CD4-positive, alpha-beta memory T cell (primary cell): Measurements from ENCODE around the gene DHX29. TPM values are rescaled to one million over a fixed set of nuclear protein-coding genes. Genes with fewer than 3 reads are reported as not detected.

ENCODE experiments used
- CTCF ChIA-PET: fragments of 350-600 bp; sonication (Branson Sonifier 250); formaldehyde crosslinking; loops from one replicate; lab custom pipeline; 2021; ENCODE audit warnings: inconsistent platforms; ENCODE audit not compliant: partially characterized antibody; lab: Charles Lee
- POLR2A ChIA-PET: fragments of 350-600 bp; sonication (Branson Sonifier 250); formaldehyde crosslinking; loops from one replicate; lab custom pipeline; 2021; ENCODE audit not compliant: partially characterized antibody; lab: Charles Lee
- DNase-seq, 5 donors: peaks; one replicate each; pipeline versions ENCODE4 v3.0.0 to v3.0.0-alpha.2; 2020 to 2022; ENCODE audit warnings: mixed read lengths in 1 of 5
- H3K27ac ChIP-seq: one replicate; pipeline ENCODE4 v1.7.0; 2013; ENCODE audit warnings: low read depth, low read length
- H3K27me3 ChIP-seq: 2 replicates; pipeline ENCODE4 v1.7.0; 2013; ENCODE audit warnings: mild to moderate bottlenecking, low read length, moderate library complexity; ENCODE audit not compliant: insufficient read depth
- H3K36me3 ChIP-seq: 2 replicates; pipeline ENCODE4 v1.7.0; 2013; ENCODE audit warnings: mild to moderate bottlenecking, low read length, moderate library complexity; ENCODE audit not compliant: insufficient read depth
- H3K4me1 ChIP-seq: 2 replicates; pipeline ENCODE4 v1.7.0; 2013; ENCODE audit warnings: mild to moderate bottlenecking, low read length, moderate library complexity; ENCODE audit not compliant: insufficient read depth
- H3K4me3 ChIP-seq, 2 donors: one replicate each; pipeline ENCODE4 v1.7.0; 2013; ENCODE audit warnings: low read length in 2 of 2, mild to moderate bottlenecking in 1 of 2
- H3K9me3 ChIP-seq, 2 donors: one replicate each; pipeline ENCODE4 v1.7.0; 2013; ENCODE audit warnings: low read length in 2 of 2, control low read depth in 1 of 2; ENCODE audit not compliant: control insufficient read depth in 1 of 2
- H3K27ac Mint-ChIP-seq, 7 donors: one replicate each; pipeline ENCODE4 v1.8.0; 2020 to 2021; ENCODE audit warnings: mixed read lengths in 7 of 7, mild to moderate bottlenecking in 6 of 7, inconsistent platforms in 3 of 7, moderate library complexity in 3 of 7
- H3K27me3 Mint-ChIP-seq, 2 donors: one replicate each; pipeline ENCODE4 v1.8.0; 2020 to 2021; ENCODE audit warnings: mixed read lengths in 2 of 2
- H3K36me3 Mint-ChIP-seq, 2 donors: one replicate each; pipeline ENCODE4 v1.8.0; 2020 to 2021; ENCODE audit warnings: mixed read lengths in 2 of 2, inconsistent platforms in 1 of 2, mild to moderate bottlenecking in 1 of 2
- H3K4me1 Mint-ChIP-seq, 4 donors: one replicate each; pipeline ENCODE4 v1.8.0; 2020 to 2021; ENCODE audit warnings: mixed read lengths in 4 of 4, mild to moderate bottlenecking in 1 of 4
- H3K4me3 Mint-ChIP-seq, 8 donors: one replicate each; pipeline ENCODE4 v1.8.0; 2020 to 2021; ENCODE audit warnings: mixed read lengths in 8 of 8, mild to moderate bottlenecking in 7 of 8, moderate library complexity in 6 of 8, inconsistent platforms in 3 of 8
- H3K9me3 Mint-ChIP-seq, 8 donors: one replicate each; pipeline ENCODE4 v1.8.0; 2020 to 2021; ENCODE audit warnings: mixed read lengths in 8 of 8, mild to moderate bottlenecking in 5 of 8, inconsistent platforms in 3 of 8, moderate library complexity in 1 of 8
- intact Hi-C: fragments of 100-400 bp; cut with micrococcal nuclease; formaldehyde crosslinking; loops from one replicate; pipeline ENCODE4 v1.15.1; 2023
- polyA plus RNA-seq, 2 donors: library from polyadenylated mRNA; unstranded; fragments of 300-500 nt; fragmentation: Illumina TruSeq; gene quantifications; one replicate each; pipeline ENCODE4 v1.2.3, GENCODE V29; 2021
- total RNA-seq, 2 experiments: library from RNA; stranded (reverse); gene quantifications; one replicate each; pipeline ENCODE4 v1.2.3, GENCODE V29; 2021

The DHX29 gene
- total and polyA plus RNA-seq, 4 experiments from 2014 or later = 11.6 to 22.5 (median 19.8) TPM

- Histone ChIP-seq H3K27me3 (peaks cover 71% of the 10 kb centered on the region), H3K27ac (no peak overlapping the region), H3K36me3 (no peaks in the 10 kb centered on the region), H3K9me3 (no peaks in the 10 kb centered on the region), H3K4me1 (peaks cover 51% of the 10 kb centered on the region), H3K4me3 (no peak overlapping the region)
- Mint-ChIP-seq H3K27me3 (peaks cover 68 to 72% of the 10 kb centered on the region in 2 donors), H3K4me3 (peak overlapping the region in 2 of 8 donors; percentile 49 to 92), H3K4me1 (peaks cover 25 to 57% (median 40%) of the 10 kb centered on the region in 4 donors), H3K9me3 (no peaks in the 10 kb centered on the region), H3K27ac (peak overlapping the region in 1 of 7 donors; percentile 55), H3K36me3 (no peaks in the 10 kb centered on the region)
- intact Hi-C loops = loop anchor here (2.0 to 5.0 kb wide), 2 partner anchors 57 to 77 kb away; partner anchors contain the start of genes CDC20B, DHX29 and MTREX
- no peak for DNase-seq
- POLR2A ChIA-PET = no interaction called here
- CTCF ChIA-PET = interaction anchor here (1.1 kb wide), 1 partner anchor 17 kb away, joined by 4 read pairs; no protein-coding TSS in a partner anchor
Measured at GRCh38 chr5:55230086-55230629, 77.3 kb downstream of the DHX29 start.

DNA sequence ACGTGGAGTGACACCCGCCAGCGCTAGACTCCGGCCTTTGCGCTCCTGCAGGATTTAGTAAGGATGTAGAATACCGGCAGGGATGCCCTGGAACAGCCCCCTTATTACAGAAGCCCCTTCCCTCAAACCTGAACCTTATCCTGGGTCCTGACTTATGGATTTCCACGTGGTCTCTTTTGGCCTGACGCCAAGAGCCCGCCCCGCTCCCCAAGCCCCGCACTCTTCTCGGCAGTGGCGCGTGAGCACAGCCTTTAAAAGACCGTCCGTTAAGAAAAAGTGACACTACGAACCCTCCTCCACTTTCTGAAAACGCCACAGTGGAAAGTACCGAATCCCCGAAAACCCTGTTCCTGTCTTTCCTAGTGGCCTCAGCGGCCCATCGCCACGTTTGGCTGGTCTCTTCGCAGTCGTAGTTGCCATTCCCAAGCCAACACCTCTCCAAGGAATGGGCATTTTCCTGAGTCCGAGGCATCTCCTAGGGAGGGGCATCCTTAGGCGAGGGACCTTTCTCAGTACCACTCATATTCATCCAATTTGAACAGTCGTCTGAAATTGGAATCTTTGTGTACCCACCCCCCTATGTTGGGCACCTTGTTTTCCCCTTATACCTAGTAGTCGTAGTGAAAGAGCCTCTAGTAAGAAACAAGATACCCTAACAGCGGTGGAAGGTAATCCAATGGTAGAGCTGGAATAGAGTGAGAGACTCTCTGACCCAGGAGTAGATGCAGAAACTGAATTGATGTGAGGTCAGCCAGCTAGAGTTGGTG, 79.6 kb downstream of the DHX29 start:
- no peak overlapping the region for H3K27ac ChIP-seq
- intact Hi-C loops = no loop called here
- Mint-ChIP-seq H3K9me3 (no peaks in the 10 kb centered on the region), H3K27ac (peak overlapping the region in 2 of 7 donors; percentile 69 to 82), H3K4me1 (peaks cover 22 to 54% (median 39%) of the 10 kb centered on the region in 4 donors), H3K36me3 (no peaks in the 10 kb centered on the region), H3K27me3 (peaks cover 76 to 79% of the 10 kb centered on the region in 2 donors), H3K4me3 (peak overlapping the region; percentile 57 to 84 (median 74))
- H3K27me3 ChIP-seq = peaks cover 87% of the 10 kb centered on the region
- H3K36me3 ChIP-seq = no peaks in the 10 kb centered on the region
- peak overlapping the region in 1 of 2 donors; percentile 39 for H3K4me3 ChIP-seq
- peak in 1 of 5 donors; percentile 37 for DNase-seq
- H3K9me3 ChIP-seq = no peaks in the 10 kb centered on the region
- POLR2A ChIA-PET = no interaction called here
- H3K4me1 ChIP-seq = peaks cover 51% of the 10 kb centered on the region
- CTCF ChIA-PET = no interaction called here

GRCh38 chr5:55226934-55227663, 80.4 kb downstream of the DHX29 start, which contains the start of gene MCIDAS:
Gene MCIDAS, minus strand, starts transcription at chr5:55227315. Its CDS starts 177 bp downstream, at chr5:55227138.
- no peak within 1 kb of the TSS for H3K27ac ChIP-seq
- Mint-ChIP-seq H3K9me3 (peaks cover 0 to 4% (median 0%) of the 10 kb centered on the region in 8 donors), H3K27ac (peak within 1 kb of the TSS in 2 of 7 donors; percentile 69 to 82), H3K36me3 (no peaks in the 10 kb centered on the region), H3K27me3 (peaks cover 78 to 80% of the 10 kb centered on the region in 2 donors), H3K4me3 (peak within 1 kb of the TSS; percentile 61 to 84 (median 76)), H3K4me1 (peaks cover 22 to 54% (median 38%) of the 10 kb centered on the region in 4 donors)
- ChIA-PET POLR2A (no interaction called here), CTCF (interaction anchor here (1.2 kb wide), 2 partner anchors 10 to 55 kb away, joined by 3 read pairs; no protein-coding TSS in a partner anchor)
- H3K9me3 ChIP-seq = no peaks in the 10 kb centered on the region
- H3K4me3 ChIP-seq = peak within 1 kb of the TSS in 1 of 2 donors; percentile 39
- DNase-seq = peak in 4 of 5 donors; percentile 28 to 45 (median 34)
- H3K27me3 ChIP-seq = peaks cover 87% of the 10 kb centered on the region
- no peaks in the 10 kb centered on the region for H3K36me3 ChIP-seq
- peaks cover 48% of the 10 kb centered on the region for H3K4me1 ChIP-seq
- intact Hi-C loops = no loop called here

- POLR2A ChIA-PET = no interaction called here
Measured at GRCh38 chr5:55226027-55226933, 81.2 kb downstream of the DHX29 start.

DNA sequence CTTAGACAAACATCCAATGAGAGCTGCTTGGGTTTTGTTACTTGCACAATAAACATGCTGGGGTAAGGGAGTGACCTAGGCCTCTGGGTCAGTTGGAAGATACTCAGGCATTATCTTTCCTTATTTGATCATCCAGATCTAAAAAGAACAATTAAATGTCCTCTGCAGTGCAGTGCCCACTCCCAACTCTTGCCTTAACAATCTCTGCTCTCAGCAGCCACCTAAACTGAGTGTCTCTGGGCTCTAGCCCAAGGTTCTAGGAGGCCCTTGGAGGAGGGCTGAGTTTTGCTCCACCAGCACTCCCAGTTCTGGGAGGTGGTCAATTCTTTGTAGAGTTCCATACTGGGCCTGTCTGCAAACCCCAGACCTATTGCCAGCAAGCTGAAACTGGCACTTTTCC, 82.1 kb downstream of the DHX29 start:
- intact Hi-C loops = no loop called here
- ChIA-PET POLR2A (no interaction called here), CTCF (no interaction called here)
- Mint-ChIP-seq H3K4me1 (peaks cover 17 to 49% (median 32%) of the 10 kb centered on the region in 4 donors), H3K27ac (no peak overlapping the region), H3K27me3 (peaks cover 72 to 74% of the 10 kb centered on the region in 2 donors), H3K36me3 (no peaks in the 10 kb centered on the region), H3K4me3 (peak overlapping the region in 2 of 8 donors; percentile 25 to 44), H3K9me3 (peaks cover 0 to 4% (median 0%) of the 10 kb centered on the region in 8 donors)
- Histone ChIP-seq H3K36me3 (no peaks in the 10 kb centered on the region), H3K4me1 (peaks cover 43% of the 10 kb centered on the region), H3K27ac (no peak overlapping the region), H3K9me3 (no peaks in the 10 kb centered on the region), H3K27me3 (peaks cover 84% of the 10 kb centered on the region), H3K4me3 (no peak overlapping the region)
- DNase-seq = no peak

More at GRCh38 chr5:55226027-55226933, 81.2 kb downstream of the DHX29 start:
- peak overlapping the region; percentile 43 to 77 (median 68) for H3K4me3 Mint-ChIP-seq
- peaks cover 21 to 50% (median 32%) of the 10 kb centered on the region in 4 donors for H3K4me1 Mint-ChIP-seq
- no peak overlapping the region for H3K27ac Mint-ChIP-seq
- no peak overlapping the region for H3K27ac ChIP-seq
- peak overlapping the region in 1 of 2 donors; percentile 39 for H3K4me3 ChIP-seq
- DNase-seq = peak in 4 of 5 donors; percentile 28 to 41 (median 34)
- CTCF ChIA-PET = interaction anchor here (1.2 kb wide), 2 partner anchors 9 to 54 kb away, joined by 3 read pairs; no protein-coding TSS in a partner anchor
- H3K36me3 Mint-ChIP-seq = no peaks in the 10 kb centered on the region
- no peaks in the 10 kb centered on the region for H3K36me3 ChIP-seq
- intact Hi-C loops = no loop called here
- H3K9me3 Mint-ChIP-seq = peaks cover 0 to 4% (median 0%) of the 10 kb centered on the region in 8 donors
- H3K9me3 ChIP-seq = no peaks in the 10 kb centered on the region
- peaks cover 72 to 75% of the 10 kb centered on the region in 2 donors for H3K27me3 Mint-ChIP-seq
- peaks cover 84% of the 10 kb centered on the region for H3K27me3 ChIP-seq
- H3K4me1 ChIP-seq = peaks cover 42% of the 10 kb centered on the region

DNA sequence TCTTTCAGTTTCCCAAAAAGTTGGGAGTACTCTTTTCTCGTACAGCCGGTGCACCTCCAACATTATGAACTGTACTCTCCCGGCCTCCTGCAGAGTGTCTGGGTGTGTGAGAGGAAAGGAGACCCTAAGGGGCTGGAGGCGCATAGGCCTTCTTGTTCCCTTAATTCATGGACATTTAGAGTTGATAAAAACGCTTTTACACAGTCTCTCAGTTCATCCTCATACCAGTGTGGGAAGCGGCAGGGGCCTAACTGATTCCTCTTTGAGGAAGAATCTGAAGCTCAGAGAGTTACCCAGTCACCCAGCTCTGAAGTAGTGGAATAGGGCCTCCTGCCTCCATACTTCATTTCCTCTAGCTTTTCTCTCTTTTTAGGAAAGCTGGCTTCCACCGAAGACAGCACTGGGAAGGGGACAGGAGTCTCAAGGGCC, 83.7 kb downstream of the DHX29 start:
- ChIA-PET CTCF (interaction anchor here (1.2 kb wide), 1 partner anchor 52 kb away, joined by 5 read pairs; no protein-coding TSS in a partner anchor), POLR2A (interaction anchor here (0.6 to 1.5 kb wide), 2 partner anchors 9 to 204 kb away, joined by 3 to 7 read pairs; partner anchors contain the start of gene CCNO)
- peak in 1 of 5 donors; percentile 38 for DNase-seq
- H3K9me3 ChIP-seq = no peaks in the 10 kb centered on the region
- H3K9me3 Mint-ChIP-seq = peaks cover 0 to 4% (median 0%) of the 10 kb centered on the region in 8 donors
- H3K36me3 Mint-ChIP-seq = no peaks in the 10 kb centered on the region
- H3K27me3 ChIP-seq = peaks cover 82% of the 10 kb centered on the region
- peak overlapping the region in 6 of 8 donors; percentile 3 to 72 (median 44) for H3K4me3 Mint-ChIP-seq
- H3K27ac Mint-ChIP-seq = no peak overlapping the region
- intact Hi-C loops = no loop called here
- peaks cover 70 to 72% of the 10 kb centered on the region in 2 donors for H3K27me3 Mint-ChIP-seq
- H3K4me1 ChIP-seq = peaks cover 46% of the 10 kb centered on the region
- H3K4me3 ChIP-seq = no peak overlapping the region
- no peaks in the 10 kb centered on the region for H3K36me3 ChIP-seq
- no peak overlapping the region for H3K27ac ChIP-seq
- peaks cover 16 to 48% (median 33%) of the 10 kb centered on the region in 4 donors for H3K4me1 Mint-ChIP-seq
